PC-9 (cell line): ENCODE data around the gene PTPRR. TPM values are rescaled to one million over a fixed set of nuclear protein-coding genes. Genes with fewer than 3 reads are reported as not detected.

Experiments
- BruUV-seq: library from RNA; stranded (reverse); fragments of 400-500 nt; replicated peaks from 2 replicates; lab custom pipeline; 2021; lab: Mats Ljungman, UMichigan
- CTCF ChIA-PET: fragments of 300-600 bp; sonication (Branson Sonifier 250); formaldehyde crosslinking; loops from one replicate; lab custom pipeline; 2022; ENCODE audit warnings: antibody characterized with exemption; lab: Charles Lee
- POLR2A ChIA-PET: fragments of 300-600 bp; sonication (Branson Sonifier 250); formaldehyde crosslinking; loops from one replicate; lab custom pipeline; 2022; ENCODE audit warnings: antibody characterized with exemption; ENCODE audit not compliant: unreplicated experiment; lab: Charles Lee
- DNase-seq, 2 experiments: peaks; one replicate each; pipeline versions ENCODE4 v3.0.0 to v3.0.0-alpha.2; 2015 to 2022; ENCODE audit warnings: mixed read lengths in 1 of 2
- H2AFZ ChIP-seq: fragments of 200-600 bp; sonication (generic); 2 replicates; pipeline ENCODE4 v1.8.1; 2017; ENCODE audit warnings: antibody characterized with exemption
- H3F3A ChIP-seq: fragments of 200-600 bp; sonication (generic); 2 replicates; pipeline ENCODE4 v1.8.1; 2017; ENCODE audit warnings: antibody characterized with exemption, mild to moderate bottlenecking, low read depth; ENCODE audit not compliant: insufficient read depth
- H3K27ac ChIP-seq: fragments of 200-600 bp; sonication (generic); 2 replicates; pipeline ENCODE4 v1.6.1; 2016; ENCODE audit warnings: mixed run types
- H3K27me3 ChIP-seq: fragments of 200-600 bp; sonication (generic); 2 replicates; pipeline ENCODE4 v1.6.1; 2016; ENCODE audit warnings: low read depth, mixed run types; ENCODE audit not compliant: insufficient read depth
- H3K36me3 ChIP-seq: fragments of 200-600 bp; sonication (generic); 2 replicates; pipeline ENCODE4 v1.6.1; 2016; ENCODE audit warnings: low read depth, mixed run types
- H3K4me1 ChIP-seq: fragments of 200-600 bp; sonication (generic); replicated peaks from 2 replicates; pipeline ENCODE4 v1.6.1; 2016; ENCODE audit warnings: mixed run types; ENCODE audit not compliant: insufficient read depth
- H3K4me2 ChIP-seq: fragments of 200-600 bp; sonication (generic); 2 replicates; pipeline ENCODE4 v1.6.1; 2017; ENCODE audit warnings: mixed run types
- H3K4me3 ChIP-seq: fragments of 200-600 bp; sonication (generic); 2 replicates; pipeline ENCODE4 v1.6.1; 2016; ENCODE audit warnings: mixed run types
- H3K79me2 ChIP-seq: fragments of 200-600 bp; sonication (generic); 2 replicates; pipeline ENCODE4 v1.6.1; 2017; ENCODE audit warnings: low read depth, mixed run types
- H3K9me2 ChIP-seq: fragments of 200-600 bp; sonication (generic); 2 replicates; pipeline ENCODE4 v1.8.1; 2017; ENCODE audit warnings: mild to moderate bottlenecking; ENCODE audit not compliant: insufficient read depth
- H3K9me3 ChIP-seq: fragments of 200-600 bp; sonication (generic); 2 replicates; pipeline ENCODE4 v1.8.1; 2016; ENCODE audit warnings: low read depth; ENCODE audit not compliant: insufficient read depth
- H4K20me1 ChIP-seq: fragments of 200-600 bp; sonication (generic); 2 replicates; pipeline ENCODE4 v1.8.1; 2017; ENCODE audit not compliant: insufficient read depth
- EZH2 ChIP-seq: fragments of 200-600 bp; sonication (generic); IDR thresholded peaks from 2 replicates; pipeline ENCODE4 v1.8.0; 2017; ENCODE audit warnings: antibody characterized with exemption, low read depth
- intact Hi-C: fragments of 100-400 bp; cut with micrococcal nuclease; formaldehyde crosslinking; loops from one replicate; pipeline ENCODE4 v1.10.0; 2022; ENCODE audit not compliant: unreplicated experiment
- total RNA-seq: library from RNA; stranded (reverse); gene quantifications from 2 replicates; pipeline ENCODE4 v1.2.3, GENCODE V29; 2021
- TF ChIP-seq, protein P1 (sequence below): fragments of 200-600 bp; sonication (generic); conservative IDR thresholded peaks from 2 replicates; pipeline ENCODE4 v1.6.1; 2017; ENCODE audit warnings: mixed run types, antibody characterized with exemption, mild to moderate bottlenecking, moderate library complexity

PTPRR gene
- total RNA-seq, 1 experiment from 2014 or later = 12.2 TPM

DNA sequence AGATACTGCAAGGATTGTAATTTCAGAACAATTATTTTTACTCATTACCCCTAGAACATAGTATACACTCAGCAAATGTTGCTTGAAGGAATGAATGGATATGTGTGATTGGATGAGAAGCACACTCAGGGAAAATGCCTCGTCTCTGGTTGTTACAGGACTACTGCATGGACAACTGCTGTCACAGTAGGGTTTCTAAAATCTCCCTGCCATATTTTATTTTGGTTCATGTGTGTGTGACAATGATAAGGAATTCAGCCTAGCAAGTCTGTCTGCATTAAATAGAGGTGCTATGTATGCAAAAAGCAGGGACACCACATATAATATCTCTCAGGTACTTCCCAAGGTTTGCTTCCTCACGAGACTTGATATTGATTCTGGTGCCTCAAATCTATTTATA, 1.4 kb downstream of the PTPRR start:
- Histone ChIP-seq H3K4me3 (no peak overlapping the region), H4K20me1 (no peaks in the 10 kb centered on the region), H3K4me2 (no peak overlapping the region), H3K36me3 (no peaks in the 10 kb centered on the region), H3K9me2 (no peaks in the 10 kb centered on the region), H3F3A (no peaks in the 10 kb centered on the region), H3K27ac (no peak overlapping the region), H3K27me3 (peaks cover 24% of the 10 kb centered on the region), H3K9me3 (no peaks in the 10 kb centered on the region), H3K4me1 (no peaks in the 10 kb centered on the region), H2AFZ (no peak overlapping the region), H3K79me2 (no peaks in the 10 kb centered on the region)
- CTCF ChIA-PET = interaction anchor here (0.6 kb wide), 1 partner anchor 163 kb away, joined by 7 read pairs; no protein-coding TSS in a partner anchor
- intact Hi-C loops = no loop called here
- POLR2A ChIA-PET = no interaction called here
- BruUV-seq = no TSS peak
- DNase-seq = no peak
- TF ChIP-seq, protein P1, sequence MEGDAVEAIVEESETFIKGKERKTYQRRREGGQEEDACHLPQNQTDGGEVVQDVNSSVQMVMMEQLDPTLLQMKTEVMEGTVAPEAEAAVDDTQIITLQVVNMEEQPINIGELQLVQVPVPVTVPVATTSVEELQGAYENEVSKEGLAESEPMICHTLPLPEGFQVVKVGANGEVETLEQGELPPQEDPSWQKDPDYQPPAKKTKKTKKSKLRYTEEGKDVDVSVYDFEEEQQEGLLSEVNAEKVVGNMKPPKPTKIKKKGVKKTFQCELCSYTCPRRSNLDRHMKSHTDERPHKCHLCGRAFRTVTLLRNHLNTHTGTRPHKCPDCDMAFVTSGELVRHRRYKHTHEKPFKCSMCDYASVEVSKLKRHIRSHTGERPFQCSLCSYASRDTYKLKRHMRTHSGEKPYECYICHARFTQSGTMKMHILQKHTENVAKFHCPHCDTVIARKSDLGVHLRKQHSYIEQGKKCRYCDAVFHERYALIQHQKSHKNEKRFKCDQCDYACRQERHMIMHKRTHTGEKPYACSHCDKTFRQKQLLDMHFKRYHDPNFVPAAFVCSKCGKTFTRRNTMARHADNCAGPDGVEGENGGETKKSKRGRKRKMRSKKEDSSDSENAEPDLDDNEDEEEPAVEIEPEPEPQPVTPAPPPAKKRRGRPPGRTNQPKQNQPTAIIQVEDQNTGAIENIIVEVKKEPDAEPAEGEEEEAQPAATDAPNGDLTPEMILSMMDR = no peak
- no peak for TF ChIP-seq EZH2

DNA sequence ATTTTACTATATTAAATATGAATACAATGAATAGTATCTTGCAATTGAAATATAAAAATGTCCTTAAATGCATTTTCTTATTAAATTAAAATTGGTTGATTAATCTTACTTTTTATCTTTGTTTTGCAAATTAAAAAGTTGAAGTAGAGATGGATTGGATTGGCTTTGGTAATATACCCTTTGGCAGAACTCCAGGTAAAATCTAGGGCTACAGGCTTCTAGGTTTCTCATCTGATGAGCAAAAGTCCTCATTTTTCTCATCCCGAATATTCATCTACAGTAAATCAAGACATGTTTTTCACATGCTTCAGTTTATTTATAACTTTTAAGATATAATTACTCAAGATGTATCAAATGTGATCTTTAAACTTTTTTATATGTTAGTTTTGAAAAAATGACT, 2.2 kb downstream of the PTPRR start:
- Histone ChIP-seq H4K20me1 (no peaks in the 10 kb centered on the region), H3K9me3 (no peaks in the 10 kb centered on the region), H3K4me2 (no peak overlapping the region), H3K36me3 (no peaks in the 10 kb centered on the region), H3K9me2 (no peaks in the 10 kb centered on the region), H3K4me1 (no peaks in the 10 kb centered on the region), H3K27me3 (peaks cover 24% of the 10 kb centered on the region), H3K27ac (no peak overlapping the region), H3K79me2 (no peaks in the 10 kb centered on the region), H2AFZ (no peak overlapping the region), H3F3A (no peaks in the 10 kb centered on the region), H3K4me3 (no peak overlapping the region)
- ChIA-PET CTCF (no interaction called here), POLR2A (no interaction called here)
- no peak for DNase-seq
- no TSS peak for BruUV-seq
- intact Hi-C loops = no loop called here
- TF ChIP-seq EZH2 = no peak
- TF ChIP-seq, protein P1 = no peak

DNA sequence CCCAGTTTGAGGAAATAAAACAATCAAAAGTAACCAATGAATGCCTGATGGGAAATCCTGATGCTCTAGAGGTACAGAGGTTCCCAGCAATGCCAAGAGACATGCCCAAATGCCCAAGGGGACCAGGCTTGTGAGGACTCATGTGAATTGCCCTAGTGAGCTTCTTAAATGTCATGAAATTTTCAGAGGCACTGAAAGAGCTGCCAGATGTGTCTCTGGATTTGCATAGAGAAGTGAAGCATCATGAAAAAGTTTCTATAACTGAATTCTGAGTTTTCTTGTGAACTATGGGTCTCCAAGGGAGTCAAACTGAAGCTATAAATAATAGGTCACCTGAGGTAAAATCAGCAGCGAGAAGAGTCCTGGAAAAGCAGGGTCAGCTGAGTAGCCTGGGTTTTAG, 9.9 kb downstream of the PTPRR start:
- TF ChIP-seq, protein P1 = no peak
- TF ChIP-seq EZH2 = no peak
- no peaks in the 10 kb centered on the region for H3K79me2 ChIP-seq
- no peak overlapping the region for H3K27ac ChIP-seq
- H3K4me1 ChIP-seq = no peaks in the 10 kb centered on the region
- no peaks in the 10 kb centered on the region for H3K9me3 ChIP-seq
- H3K9me2 ChIP-seq = no peaks in the 10 kb centered on the region
- H3K4me3 ChIP-seq = no peak overlapping the region
- no peaks in the 10 kb centered on the region for H3K27me3 ChIP-seq
- POLR2A ChIA-PET = no interaction called here
- no TSS peak for BruUV-seq
- no peak overlapping the region for H3K4me2 ChIP-seq
- CTCF ChIA-PET = no interaction called here
- H3F3A ChIP-seq = no peaks in the 10 kb centered on the region
- no peaks in the 10 kb centered on the region for H4K20me1 ChIP-seq
- H2AFZ ChIP-seq = no peak overlapping the region
- intact Hi-C loops = no loop called here
- H3K36me3 ChIP-seq = no peaks in the 10 kb centered on the region
- DNase-seq = no peak
